Activated CD4-positive, alpha-beta T cell treated with anti-CD3 and anti-CD28 coated beads, Interleukin-2, amount 10 ng/mL, durations not matched to agents 7 days and 5 days (primary cell): ENCODE measurements around the gene CKB. TPM values are rescaled to one million over a fixed set of nuclear protein-coding genes. Genes with fewer than 3 reads are reported as not detected.

Experiments used
- CTCF ChIA-PET: fragments of 350-600 bp; sonication (Branson Sonifier 250); formaldehyde crosslinking; loops from one replicate; lab custom pipeline; 2021; ENCODE audit warnings: antibody characterized with exemption; lab: Charles Lee
- POLR2A ChIA-PET: fragments of 350-600 bp; sonication (Branson Sonifier 250); formaldehyde crosslinking; loops from one replicate; lab custom pipeline; 2021; ENCODE audit warnings: antibody characterized with exemption; lab: Charles Lee
- DNase-seq: peaks from one replicate; pipeline ENCODE4 v3.0.0-alpha.2; 2020
- H3K27ac Mint-ChIP-seq: one replicate; pipeline ENCODE4 v1.8.0; 2021; ENCODE audit warnings: mild to moderate bottlenecking, moderate library complexity, mixed read lengths
- H3K27me3 Mint-ChIP-seq: one replicate; pipeline ENCODE4 v1.8.0; 2021; ENCODE audit warnings: mixed read lengths
- H3K36me3 Mint-ChIP-seq: one replicate; pipeline ENCODE4 v1.8.0; 2021; ENCODE audit warnings: low read depth, mixed read lengths
- H3K4me1 Mint-ChIP-seq: one replicate; pipeline ENCODE4 v1.8.0; 2021; ENCODE audit warnings: mixed read lengths
- H3K4me3 Mint-ChIP-seq: one replicate; pipeline ENCODE4 v1.8.0; 2021; ENCODE audit warnings: mild to moderate bottlenecking, moderate library complexity, mixed read lengths
- H3K9me3 Mint-ChIP-seq: one replicate; pipeline ENCODE4 v1.8.0; 2021; ENCODE audit warnings: mixed read lengths
- total RNA-seq, 2 experiments: library from RNA; stranded (reverse); gene quantifications; one replicate each; pipeline ENCODE4 v1.2.3, GENCODE V29; 2021

The CKB gene
- total RNA-seq: under 1 TPM; 0.52 to 0.67 TPM

DNA sequence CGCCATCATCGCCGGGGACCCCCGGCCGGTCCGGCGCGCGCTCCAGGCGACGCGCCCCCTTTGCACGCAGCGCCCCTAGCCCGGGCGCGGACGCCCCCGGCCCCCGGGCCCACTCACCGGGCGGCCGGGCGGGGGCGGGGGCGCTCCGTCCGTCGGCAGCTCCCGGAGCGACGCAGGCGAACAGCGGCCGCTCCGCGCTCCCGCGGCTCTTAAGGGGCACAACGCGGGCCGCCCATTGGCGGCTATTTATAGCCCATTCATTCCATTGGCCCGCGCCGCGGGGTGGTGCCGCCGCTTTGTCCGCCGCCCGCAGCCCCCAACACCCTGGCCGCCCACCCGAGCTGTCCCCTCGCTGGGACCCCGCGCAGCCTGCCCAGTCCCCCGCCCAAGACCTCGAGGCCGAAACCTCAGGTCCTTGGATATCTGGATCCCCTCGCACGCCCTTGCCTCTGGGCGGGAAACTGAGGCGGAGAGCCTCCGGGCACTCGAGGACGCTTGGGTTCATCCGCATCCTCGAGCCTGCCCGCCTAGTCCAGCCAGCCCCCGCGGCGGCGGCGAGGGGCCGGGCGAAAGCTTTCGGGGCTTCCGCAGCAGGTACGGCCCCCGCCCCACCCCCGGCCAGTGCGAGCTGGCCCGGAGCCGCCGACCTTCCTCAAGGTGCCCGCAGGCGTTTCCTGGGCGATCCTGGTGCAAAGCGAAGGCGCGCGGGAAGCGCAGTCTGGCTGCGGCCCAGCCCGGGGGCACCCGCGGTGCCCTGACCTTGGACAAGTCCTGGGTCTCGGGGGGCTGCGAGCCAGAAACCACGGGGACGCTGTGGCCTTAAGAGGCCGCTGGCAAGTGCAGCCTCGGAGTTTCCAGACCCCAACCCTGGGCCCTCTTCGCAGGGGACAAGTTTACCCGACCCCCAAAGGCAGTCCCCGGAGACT, at the start of gene CKB:
Gene CKB, minus strand, starts transcription at position 182 of the 926 bp plus-strand sequence. CDS start 337 bp downstream, outside the sequence.
- no peaks in the 10 kb centered on the region for H3K9me3 Mint-ChIP-seq
- CTCF ChIA-PET: interaction anchor here (1.1 kb wide), 1 partner anchor 24 kb away, joined by 3 read pairs; no protein-coding TSS in a partner anchor

DNA sequence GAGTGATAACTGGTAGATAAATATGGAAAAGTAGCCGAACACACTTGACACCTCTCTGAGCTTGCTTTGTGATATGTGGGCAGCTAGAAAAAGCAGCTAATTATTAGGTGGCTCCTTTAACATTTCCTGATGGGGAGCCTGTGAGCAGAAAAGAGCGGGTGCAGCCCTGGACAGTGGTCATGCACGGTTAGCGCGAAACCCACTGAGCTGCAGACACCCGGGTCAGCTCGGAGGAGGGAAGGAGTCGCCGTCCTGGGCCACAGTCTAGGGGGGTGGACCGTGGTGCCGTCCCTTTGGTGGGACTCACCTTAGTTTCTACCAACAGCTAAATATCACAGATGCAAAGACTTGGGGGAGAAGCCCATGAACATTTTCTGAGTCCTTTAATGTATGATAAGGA, 46.8 kb upstream of the CKB start:
- Mint-ChIP-seq H3K9me3 (no peaks in the 10 kb centered on the region), H3K4me3 (no peak overlapping the region), H3K27ac (no peak overlapping the region), H3K4me1 (peaks cover 21% of the 10 kb centered on the region), H3K27me3 (no peaks in the 10 kb centered on the region), H3K36me3 (peaks cover 4% of the 10 kb centered on the region)
- ChIA-PET CTCF (interaction anchor here (0.6 to 1.2 kb wide), 2 partner anchors 10 to 42 kb away, joined by 4 read pairs; no protein-coding TSS in a partner anchor), POLR2A (no interaction called here)
- no peak for DNase-seq

More for the DNA sequence above, at the start of gene CKB:
- H3K27me3 Mint-ChIP-seq: peaks cover 22% of the 10 kb centered on the region
- no peaks in the 10 kb centered on the region for H3K36me3 Mint-ChIP-seq
- POLR2A ChIA-PET: interaction anchor here (0.6 kb wide), 1 partner anchor 39 kb away, joined by 3 read pairs; no protein-coding TSS in a partner anchor
- peak within 1 kb of the TSS; percentile 30 for H3K4me3 Mint-ChIP-seq
- H3K27ac Mint-ChIP-seq: no peak within 1 kb of the TSS
- DNase-seq: no peak
- H3K4me1 Mint-ChIP-seq: peaks cover 26% of the 10 kb centered on the region

DNA sequence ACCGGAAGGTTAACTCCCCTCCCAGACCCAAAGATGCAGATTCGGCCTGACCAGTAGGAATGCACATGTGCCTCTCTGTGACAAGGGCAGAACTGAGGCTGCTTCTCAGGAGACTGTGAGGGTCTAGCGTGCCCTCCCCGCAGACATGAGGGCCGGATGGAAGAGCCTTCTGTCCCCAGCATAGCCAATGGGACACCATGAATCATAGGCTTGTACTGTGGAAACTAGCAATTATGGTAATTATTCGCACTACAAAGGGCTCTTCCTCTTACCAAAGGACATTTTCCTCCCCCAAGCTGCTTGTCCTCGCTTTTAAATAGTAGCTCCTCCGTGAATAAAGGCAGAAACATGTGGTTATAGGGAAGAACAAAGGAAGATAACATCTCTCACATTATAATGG, 46.3 kb upstream of the CKB start:
- POLR2A ChIA-PET: no interaction called here
- CTCF ChIA-PET: interaction anchor here (0.6 to 1.5 kb wide), 3 partner anchors 9 to 48 kb away, joined by 4 read pairs; no protein-coding TSS in a partner anchor
- H3K36me3 Mint-ChIP-seq: no peaks in the 10 kb centered on the region
- H3K4me3 Mint-ChIP-seq: no peak overlapping the region
- no peak overlapping the region for H3K27ac Mint-ChIP-seq
- H3K4me1 Mint-ChIP-seq: peaks cover 24% of the 10 kb centered on the region
- no peak for DNase-seq
- no peaks in the 10 kb centered on the region for H3K9me3 Mint-ChIP-seq
- no peaks in the 10 kb centered on the region for H3K27me3 Mint-ChIP-seq

DNA sequence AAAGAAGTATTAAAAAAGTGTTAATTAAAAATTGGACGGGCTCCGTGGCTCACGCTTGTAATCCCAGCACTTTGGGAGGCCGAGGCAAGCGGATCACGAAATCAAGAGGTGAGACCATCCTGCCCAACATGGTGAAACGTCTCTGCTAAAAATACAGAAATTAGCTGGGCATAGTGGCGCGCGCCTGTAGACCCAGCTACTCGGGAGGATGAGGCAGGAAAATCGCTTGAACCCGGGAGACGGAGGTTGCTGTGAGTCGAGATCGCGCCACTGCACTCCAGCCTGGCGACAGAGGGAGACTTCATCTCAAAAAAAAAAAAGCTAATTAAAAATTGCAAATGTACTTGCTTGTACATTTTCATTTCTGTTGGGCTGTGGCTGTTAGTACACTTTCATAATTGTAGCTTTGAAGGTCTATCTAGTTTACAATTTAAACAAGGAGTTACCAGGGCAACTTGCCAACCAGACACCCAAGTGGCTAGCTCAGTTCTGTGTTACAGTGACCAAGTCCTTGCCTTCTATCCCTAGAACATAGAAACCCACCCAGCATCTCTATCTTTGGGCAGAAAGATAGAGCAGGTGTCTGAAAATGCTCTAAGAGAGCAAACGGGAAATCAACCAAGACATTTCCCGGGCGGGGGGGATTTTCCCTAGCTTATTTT, 41.3 kb upstream of the CKB start:
- no peaks in the 10 kb centered on the region for H3K27me3 Mint-ChIP-seq
- peak overlapping the region; percentile 88 for H3K4me3 Mint-ChIP-seq
- ChIA-PET POLR2A (no interaction called here), CTCF (interaction anchor here (0.6 to 0.9 kb wide), 3 partner anchors 13 to 268 kb away, joined by 3 to 4 read pairs (median 3); no protein-coding TSS in a partner anchor)
- H3K27ac Mint-ChIP-seq: peak overlapping the region; percentile 42
- peaks cover 19% of the 10 kb centered on the region for H3K36me3 Mint-ChIP-seq
- no peak for DNase-seq
- peaks cover 56% of the 10 kb centered on the region for H3K4me1 Mint-ChIP-seq
- H3K9me3 Mint-ChIP-seq: no peaks in the 10 kb centered on the region

DNA sequence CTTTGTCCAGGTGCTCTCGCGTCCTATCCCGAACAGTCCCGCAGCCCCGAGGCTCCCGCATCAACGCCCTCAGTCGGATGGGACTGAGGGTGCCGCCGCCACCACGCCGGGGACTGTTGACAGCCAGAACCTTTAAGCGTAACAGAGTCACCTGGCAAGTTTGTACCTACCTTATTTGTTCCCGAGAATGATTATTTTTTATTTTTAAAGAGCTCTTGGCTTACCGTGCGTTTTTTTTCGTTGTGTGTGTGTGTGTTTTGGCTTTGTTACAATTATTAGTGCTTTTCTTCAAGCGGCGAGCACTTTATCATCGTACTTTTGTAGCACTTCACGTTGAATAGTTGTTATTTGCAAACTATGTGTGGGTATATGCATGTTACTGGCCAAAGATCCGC, 40.6 kb upstream of the CKB start:
- Mint-ChIP-seq H3K27me3 (no peaks in the 10 kb centered on the region), H3K9me3 (no peaks in the 10 kb centered on the region), H3K36me3 (peaks cover 24% of the 10 kb centered on the region), H3K4me1 (peaks cover 62% of the 10 kb centered on the region), H3K27ac (peak overlapping the region; percentile 91), H3K4me3 (peak overlapping the region; percentile 88)
- POLR2A ChIA-PET: no interaction called here
- CTCF ChIA-PET: no interaction called here
- no peak for DNase-seq

DNA sequence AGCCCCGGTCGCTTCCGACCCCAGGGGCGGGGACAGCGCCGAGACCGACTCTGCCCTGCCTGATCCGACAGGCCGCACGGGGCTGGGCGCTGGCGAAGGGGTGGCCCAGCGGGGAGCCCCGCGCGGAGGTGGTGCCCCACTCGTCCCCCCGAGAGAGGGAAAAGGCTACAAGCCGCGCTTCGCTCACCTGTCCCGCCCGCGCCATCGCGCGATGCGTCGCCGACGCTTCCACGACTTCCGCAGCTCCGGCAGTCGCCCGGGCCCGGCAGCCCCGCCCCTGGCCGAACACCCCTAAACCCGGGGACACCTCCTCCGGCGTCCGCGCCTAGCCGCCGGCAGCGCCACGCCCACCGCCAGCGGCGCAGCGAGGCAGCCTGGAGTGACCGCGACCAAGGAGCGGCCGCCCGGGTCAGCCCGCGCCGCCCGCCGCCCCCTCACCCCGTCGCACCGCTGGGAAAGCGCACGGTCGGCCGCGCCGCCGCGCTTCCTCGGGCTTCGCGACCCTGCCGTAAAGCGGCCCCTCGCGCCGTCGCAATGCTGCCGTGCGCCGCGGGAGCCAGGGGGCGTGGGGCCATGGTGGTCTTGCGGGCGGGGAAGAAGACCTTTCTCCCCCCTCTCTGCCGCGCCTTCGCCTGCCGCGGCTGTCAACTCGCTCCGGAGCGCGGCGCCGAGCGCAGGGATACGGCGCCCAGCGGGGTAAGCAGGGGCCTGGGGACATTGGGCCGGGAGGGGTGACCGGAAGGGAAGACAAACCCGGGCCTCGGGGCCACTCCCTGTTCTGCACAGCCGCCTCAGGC, 40.0 kb upstream of the CKB start, which contains the start of the genes BAG5 and COA8:
Gene BAG5, minus strand, starts transcription at position 229 of the 797 bp plus-strand sequence. CDS start 1,493 bp downstream, outside the sequence.
Gene COA8, plus strand, starts transcription at position 532 of the 797 bp plus-strand sequence. Its CDS starts 42 bp downstream, at position 574.
- H3K4me1 Mint-ChIP-seq: peaks cover 63% of the 10 kb centered on the region
- peak within 1 kb of the TSS; percentile 92 for H3K4me3 Mint-ChIP-seq
- ChIA-PET CTCF (interaction anchor here (0.6 to 1.7 kb wide), 8 partner anchors 10 to 1641 kb away, joined by 3 to 7 read pairs (median 4); no protein-coding TSS in a partner anchor), POLR2A (interaction anchor here (0.7 kb wide), 1 partner anchor 321 kb away, joined by 3 read pairs; no protein-coding TSS in a partner anchor)
- DNase-seq: peak; percentile 88
- H3K36me3 Mint-ChIP-seq: peaks cover 26% of the 10 kb centered on the region
- no peaks in the 10 kb centered on the region for H3K27me3 Mint-ChIP-seq
- peak within 1 kb of the TSS; percentile 91 for H3K27ac Mint-ChIP-seq
- no peaks in the 10 kb centered on the region for H3K9me3 Mint-ChIP-seq

DNA sequence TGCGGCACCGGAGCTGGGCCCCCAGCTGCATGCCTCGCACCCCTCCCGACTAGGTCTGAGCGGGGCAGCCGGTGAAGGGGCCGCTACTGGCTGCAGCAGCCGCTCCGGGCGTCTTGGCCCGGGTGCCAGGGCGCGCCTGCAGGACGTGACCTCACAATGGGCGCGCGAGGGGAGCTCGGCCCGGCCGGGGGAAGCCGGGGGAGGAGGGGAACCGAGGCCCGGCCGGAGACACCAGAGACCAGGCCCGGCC, 39.5 kb upstream of the CKB start:
- H3K9me3 Mint-ChIP-seq: no peaks in the 10 kb centered on the region
- H3K4me3 Mint-ChIP-seq: peak overlapping the region; percentile 92
- peaks cover 67% of the 10 kb centered on the region for H3K4me1 Mint-ChIP-seq
- peaks cover 27% of the 10 kb centered on the region for H3K36me3 Mint-ChIP-seq
- no peak for DNase-seq
- H3K27ac Mint-ChIP-seq: peak overlapping the region; percentile 90
- ChIA-PET POLR2A (interaction anchor here (0.7 to 1.0 kb wide), 3 partner anchors 40 to 322 kb away, joined by 3 to 4 read pairs (median 3); partner anchors contain the start of gene CKB), CTCF (interaction anchor here (0.6 to 1.7 kb wide), 7 partner anchors 9 to 457 kb away, joined by 3 to 7 read pairs (median 4); no protein-coding TSS in a partner anchor)
- H3K27me3 Mint-ChIP-seq: no peaks in the 10 kb centered on the region

DNA sequence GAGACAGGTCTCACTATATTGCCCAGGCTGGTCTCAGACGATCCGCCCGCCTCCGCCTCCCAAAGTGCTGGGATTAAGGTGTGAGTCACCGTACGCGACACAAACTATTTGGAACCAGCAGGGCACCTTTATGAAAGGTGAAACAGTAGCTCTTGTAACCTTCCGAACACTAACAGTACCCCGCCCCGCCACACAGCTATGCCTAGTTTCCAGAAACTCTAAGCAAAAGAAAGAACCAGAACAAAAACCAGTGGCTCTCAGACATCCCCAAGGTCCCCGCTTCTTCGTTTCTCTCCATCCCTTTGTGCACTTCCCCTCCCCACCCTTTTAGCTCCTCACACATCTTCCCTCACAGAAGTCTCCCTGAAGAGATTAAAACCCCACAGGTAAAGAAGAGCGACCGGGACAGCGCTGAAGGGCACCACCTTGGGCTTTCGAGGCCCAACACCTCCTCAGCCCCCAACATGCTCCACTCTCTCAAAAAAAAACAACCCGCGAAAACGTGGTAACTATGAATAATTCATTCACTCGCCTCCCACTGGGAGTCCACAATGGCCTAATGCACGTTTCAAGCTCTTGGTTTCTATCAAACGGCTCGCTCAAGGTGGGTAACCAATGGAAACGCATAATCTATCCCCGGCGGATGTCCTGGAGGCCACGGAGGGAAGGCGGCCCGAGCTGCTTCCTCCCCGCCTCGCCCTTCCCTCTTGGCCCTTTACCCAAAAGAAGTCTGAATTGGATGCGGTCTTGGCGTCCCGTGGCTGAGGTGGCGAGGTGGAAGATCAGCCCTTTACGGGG, 39.0 kb upstream of the CKB start:
- peak overlapping the region; percentile 90 for H3K27ac Mint-ChIP-seq
- POLR2A ChIA-PET: interaction anchor here (0.7 to 1.0 kb wide), 3 partner anchors 39 to 322 kb away, joined by 3 to 4 read pairs (median 3); partner anchors contain the start of gene CKB
- peaks cover 68% of the 10 kb centered on the region for H3K4me1 Mint-ChIP-seq
- DNase-seq: peak; percentile 62
- CTCF ChIA-PET: interaction anchor here (0.6 to 5.3 kb wide), 7 partner anchors 9 to 457 kb away, joined by 3 to 15 read pairs (median 4); no protein-coding TSS in a partner anchor
- no peaks in the 10 kb centered on the region for H3K27me3 Mint-ChIP-seq
- peaks cover 29% of the 10 kb centered on the region for H3K36me3 Mint-ChIP-seq
- peak overlapping the region; percentile 92 for H3K4me3 Mint-ChIP-seq
- no peaks in the 10 kb centered on the region for H3K9me3 Mint-ChIP-seq

DNA sequence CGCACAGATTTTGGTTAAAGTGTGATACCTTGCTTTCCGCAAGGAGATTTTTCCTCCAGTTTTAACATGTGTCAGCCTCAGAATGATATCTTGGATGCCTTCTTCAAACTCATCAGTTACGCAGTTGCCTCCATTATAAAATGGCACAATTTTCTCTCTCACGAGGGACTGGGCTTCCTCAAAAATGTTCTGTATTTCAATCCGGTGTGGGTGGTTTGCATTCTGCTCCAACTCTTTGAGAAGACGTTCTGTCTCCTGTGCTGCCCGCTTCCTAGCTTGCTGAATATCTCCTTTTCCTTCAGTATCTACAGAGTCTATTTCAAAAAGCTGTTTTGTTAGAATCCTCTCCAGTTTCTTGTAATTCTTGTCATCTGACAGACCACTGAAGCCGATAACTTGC, 38.1 kb upstream of the CKB start:
- CTCF ChIA-PET: interaction anchor here (5.3 kb wide), 1 partner anchor 13 kb away, joined by 15 read pairs; no protein-coding TSS in a partner anchor
- no peak for DNase-seq
- POLR2A ChIA-PET: no interaction called here
- H3K4me3 Mint-ChIP-seq: peak overlapping the region; percentile 92
- peaks cover 60% of the 10 kb centered on the region for H3K4me1 Mint-ChIP-seq
- H3K27ac Mint-ChIP-seq: peak overlapping the region; percentile 90
- no peaks in the 10 kb centered on the region for H3K9me3 Mint-ChIP-seq
- no peaks in the 10 kb centered on the region for H3K27me3 Mint-ChIP-seq
- peaks cover 29% of the 10 kb centered on the region for H3K36me3 Mint-ChIP-seq

DNA sequence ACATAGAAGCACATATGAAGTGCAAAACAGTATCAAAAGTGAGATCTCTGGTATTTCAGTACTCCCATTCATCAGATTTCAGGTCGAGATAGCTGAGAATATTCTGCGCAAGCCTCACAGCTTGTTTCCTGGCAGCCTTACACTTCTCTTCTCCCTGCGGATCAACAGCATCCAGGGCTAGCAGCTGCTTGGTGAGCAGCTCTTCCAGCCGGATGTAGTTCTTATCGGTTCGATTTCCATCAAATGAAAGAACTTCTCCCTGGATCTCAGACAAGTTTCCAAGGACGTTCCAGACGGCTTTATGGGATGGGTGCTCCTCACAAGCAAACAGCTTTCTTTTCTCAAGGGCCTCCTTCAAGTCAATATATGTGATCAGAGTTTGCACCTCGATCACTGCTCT, 37.1 kb upstream of the CKB start:
- Mint-ChIP-seq H3K27me3 (no peaks in the 10 kb centered on the region), H3K36me3 (peaks cover 29% of the 10 kb centered on the region), H3K4me3 (no peak overlapping the region), H3K27ac (no peak overlapping the region), H3K4me1 (peaks cover 54% of the 10 kb centered on the region), H3K9me3 (no peaks in the 10 kb centered on the region)
- no peak for DNase-seq
- ChIA-PET CTCF (interaction anchor here (1.0 to 5.3 kb wide), 3 partner anchors 9 to 13 kb away, joined by 4 to 15 read pairs (median 4); no protein-coding TSS in a partner anchor), POLR2A (no interaction called here)
